NB4 (cell line): ENCODE data around the gene CORO2A.

Experiments used
- CTCF ChIP-seq: IDR thresholded peaks from one replicate; pipeline ENCODE4 v1.5.1; 2012; ENCODE audit warnings: low read depth, low read length
- MAX ChIP-seq: IDR thresholded peaks from 2 replicates; pipeline ENCODE4 v1.6.1; 2011; ENCODE audit warnings: low read depth, low read length
- MYC ChIP-seq: IDR thresholded peaks from 2 replicates; pipeline ENCODE4 v1.6.1; 2011; ENCODE audit warnings: low read depth, low read length

- TF ChIP-seq MAX, result no peak
- no peak for TF ChIP-seq CTCF
- no peak for TF ChIP-seq MYC
Observed at GRCh38 chr9:98201102-98201501, 8.7 kb upstream of the CORO2A start.
